ENCODE results near the gene NEK9.

Gene NEK9

GRCh38 chr14:75032939-75033338 lies 93.9 kb downstream of the NEK9 start:
- no peaks in the 10 kb centered on the region for H3K27me3 ChIP-seq (replicated peaks; ENCODE audit: control insufficient read depth, insufficient read depth, low read length)
- DNase-seq (ENCODE audit: extremely low read depth, insufficient read length), result no peak
- TF ChIP-seq, protein P1, sequence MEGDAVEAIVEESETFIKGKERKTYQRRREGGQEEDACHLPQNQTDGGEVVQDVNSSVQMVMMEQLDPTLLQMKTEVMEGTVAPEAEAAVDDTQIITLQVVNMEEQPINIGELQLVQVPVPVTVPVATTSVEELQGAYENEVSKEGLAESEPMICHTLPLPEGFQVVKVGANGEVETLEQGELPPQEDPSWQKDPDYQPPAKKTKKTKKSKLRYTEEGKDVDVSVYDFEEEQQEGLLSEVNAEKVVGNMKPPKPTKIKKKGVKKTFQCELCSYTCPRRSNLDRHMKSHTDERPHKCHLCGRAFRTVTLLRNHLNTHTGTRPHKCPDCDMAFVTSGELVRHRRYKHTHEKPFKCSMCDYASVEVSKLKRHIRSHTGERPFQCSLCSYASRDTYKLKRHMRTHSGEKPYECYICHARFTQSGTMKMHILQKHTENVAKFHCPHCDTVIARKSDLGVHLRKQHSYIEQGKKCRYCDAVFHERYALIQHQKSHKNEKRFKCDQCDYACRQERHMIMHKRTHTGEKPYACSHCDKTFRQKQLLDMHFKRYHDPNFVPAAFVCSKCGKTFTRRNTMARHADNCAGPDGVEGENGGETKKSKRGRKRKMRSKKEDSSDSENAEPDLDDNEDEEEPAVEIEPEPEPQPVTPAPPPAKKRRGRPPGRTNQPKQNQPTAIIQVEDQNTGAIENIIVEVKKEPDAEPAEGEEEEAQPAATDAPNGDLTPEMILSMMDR (IDR thresholded peaks at IDR 0.05; ENCODE audit: insufficient read depth, low read length, poor library complexity, severe bottlenecking), result no peak
- peaks cover 4% of the 10 kb centered on the region for H3K36me3 ChIP-seq (ENCODE audit: control insufficient read depth, insufficient read depth, low read length)
- H3K4me3 ChIP-seq (replicated peaks; ENCODE audit: low read depth, low read length), result no peak overlapping the region

GRCh38 chr14:75030147-75030546 lies 96.7 kb downstream of the NEK9 start:
- TF ChIP-seq, protein P1 (IDR thresholded peaks at IDR 0.05; ENCODE audit: insufficient read depth, low read length, poor library complexity, severe bottlenecking), result no peak
- Histone ChIP-seq H3K4me3 (replicated peaks; ENCODE audit: low read depth, low read length) (no peak overlapping the region), H3K36me3 (ENCODE audit: control insufficient read depth, insufficient read depth, low read length) (peaks cover 4% of the 10 kb centered on the region), H3K27me3 (replicated peaks; ENCODE audit: control insufficient read depth, insufficient read depth, low read length) (no peaks in the 10 kb centered on the region)
- DNase-seq (ENCODE audit: extremely low read depth, insufficient read length), result no peak
